ENCODE measurements around the gene UBP1. TPM values are rescaled to one million over a fixed set of nuclear protein-coding genes. Genes with fewer than 3 reads are reported as not detected.

UBP1 gene
- polyA plus RNA-seq, 4 donors = 82.5 to 116 (median 109) TPM

- no peak for DNase-seq (ENCODE audit: low read depth in 4 of 4, low spot score in 3 of 4)
Measured at GRCh38 chr3:33392703-33393125, 47.5 kb downstream of the UBP1 start.

GRCh38 chr3:33392144-33392543 lies 48.1 kb downstream of the UBP1 start:
- no peak for DNase-seq (ENCODE audit: low read depth in 4 of 4, low spot score in 3 of 4)

DNA sequence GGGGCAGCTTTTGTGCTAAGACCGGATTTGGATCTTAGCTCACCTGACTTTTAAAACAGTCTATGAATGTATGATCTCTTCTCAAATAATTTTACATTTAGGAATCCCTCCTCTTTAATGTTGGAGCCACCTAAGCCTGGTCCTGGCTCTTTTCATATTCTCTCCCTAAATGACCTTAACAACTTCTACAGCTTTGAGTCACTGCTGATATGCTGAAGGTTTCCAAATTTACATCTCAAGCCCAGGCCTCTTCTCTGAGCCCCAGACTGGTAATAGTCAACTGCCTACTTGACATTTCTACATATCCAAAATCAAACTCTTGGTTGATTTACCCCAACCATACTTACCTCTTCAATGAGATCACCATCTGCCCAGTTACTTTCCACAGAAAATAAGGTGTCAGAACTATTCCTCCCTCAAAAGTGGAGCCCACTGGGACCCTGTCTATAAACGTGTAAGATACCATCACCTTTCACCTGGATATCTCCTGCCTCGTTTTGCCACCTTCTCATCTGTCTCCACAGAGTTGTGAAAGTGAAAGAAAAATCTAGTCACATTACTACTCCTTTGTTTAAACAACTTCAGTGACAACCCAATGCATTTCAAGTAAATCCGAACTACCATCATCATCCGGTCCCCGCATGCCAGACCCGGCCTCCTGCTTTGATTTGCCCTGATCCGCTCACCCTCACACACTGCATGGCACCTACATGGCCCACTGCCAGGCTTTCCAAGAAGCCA lies 48.8 kb downstream of the UBP1 start:
- no peak for DNase-seq (ENCODE audit: low read depth in 4 of 4, low spot score in 3 of 4)

DNA sequence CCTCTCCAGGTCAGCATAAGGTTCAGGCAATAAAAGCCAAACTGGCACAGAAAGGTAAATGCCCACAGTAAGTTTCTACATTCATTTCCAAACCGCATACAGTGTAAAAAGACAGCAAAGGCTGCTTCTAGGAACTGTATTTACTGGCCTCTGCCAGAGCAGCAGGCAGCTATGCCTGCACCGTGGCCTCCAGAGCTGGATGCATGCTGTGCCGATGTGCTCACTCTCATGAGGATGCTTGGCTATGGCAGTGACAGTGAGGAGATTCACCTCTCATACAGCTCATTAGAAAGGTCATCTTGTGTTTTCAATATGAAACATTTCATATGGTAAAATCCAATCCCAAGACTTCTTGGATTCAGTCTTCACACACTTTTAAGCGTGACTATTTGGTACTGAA lies 50.3 kb downstream of the UBP1 start:
- no peak for DNase-seq (ENCODE audit: low read depth in 4 of 4, low spot score in 3 of 4)

GRCh38 chr3:33388374-33389100 lies 51.7 kb downstream of the UBP1 start:
- no peak for DNase-seq (ENCODE audit: low read depth in 4 of 4, low spot score in 3 of 4)

DNA sequence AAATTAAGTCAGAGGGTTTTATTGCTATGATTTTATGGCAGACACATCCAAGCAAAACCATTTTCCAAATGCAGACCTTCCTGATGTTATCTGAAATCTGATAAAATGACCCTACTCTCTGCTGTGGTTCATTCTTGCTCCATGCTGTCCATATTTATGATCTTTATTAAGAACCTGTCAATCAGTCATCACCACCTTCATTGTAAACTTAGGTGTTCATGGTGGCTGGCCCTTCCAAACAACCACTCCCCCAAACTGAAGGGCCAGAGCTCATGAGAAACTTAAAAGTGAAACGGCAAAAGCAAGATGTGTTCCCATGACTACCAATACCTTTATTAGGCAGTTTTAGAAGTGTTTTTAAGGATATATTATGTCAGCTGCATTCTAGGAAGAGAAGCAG lies 53.6 kb downstream of the UBP1 start:
- no peak for DNase-seq (ENCODE audit: low read depth in 4 of 4, low spot score in 3 of 4)

DNA sequence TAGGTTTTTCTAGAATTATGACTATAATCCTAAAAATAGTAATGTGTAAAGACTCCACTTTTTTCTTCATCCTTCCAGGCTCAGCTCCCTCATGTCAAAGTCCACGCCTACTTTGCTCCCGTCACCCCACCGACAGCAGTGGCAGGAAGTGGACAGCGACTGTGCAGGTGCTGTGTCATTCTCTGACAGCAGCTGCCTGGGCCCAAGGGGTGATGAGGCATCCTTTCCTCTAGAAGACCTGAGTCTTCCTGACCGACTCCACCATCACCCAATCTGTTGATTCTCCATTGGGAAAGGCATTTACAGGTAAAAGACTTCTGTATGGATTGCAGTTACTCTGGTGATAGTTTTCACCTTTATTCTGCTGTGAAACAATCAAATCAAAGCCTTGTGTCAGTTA lies 54.8 kb downstream of the UBP1 start:
- no peak for DNase-seq (ENCODE audit: low read depth in 4 of 4, low spot score in 3 of 4)

- DNase-seq (ENCODE audit: low read depth in 4 of 4, low spot score in 3 of 4) = no peak
Measured at GRCh38 chr3:33383951-33384350, 56.3 kb downstream of the UBP1 start.

DNA sequence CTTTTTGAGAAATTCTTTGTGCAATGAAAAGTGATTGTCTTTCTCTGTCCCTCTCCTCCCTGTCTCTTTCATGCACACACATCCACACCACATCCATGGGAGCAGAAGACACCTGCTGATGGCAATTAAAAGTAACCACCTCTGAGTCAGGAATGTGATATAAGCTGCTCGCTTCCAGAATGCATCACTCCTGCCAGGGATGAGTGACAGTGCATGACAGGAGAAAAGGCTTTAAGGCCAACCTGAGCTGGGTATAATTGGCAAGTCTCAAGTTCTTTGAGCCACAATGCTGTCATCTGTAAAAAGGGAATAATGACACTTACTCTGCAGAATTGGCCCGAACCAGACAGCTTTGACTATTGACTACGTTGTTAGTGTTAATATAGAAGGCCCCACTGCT lies 59.6 kb downstream of the UBP1 start:
- no peak for DNase-seq (ENCODE audit: low read depth in 4 of 4, low spot score in 3 of 4)

GRCh38 chr3:33377931-33378330 lies 62.3 kb downstream of the UBP1 start:
- no peak for DNase-seq (ENCODE audit: low read depth in 4 of 4, low spot score in 3 of 4)

DNA sequence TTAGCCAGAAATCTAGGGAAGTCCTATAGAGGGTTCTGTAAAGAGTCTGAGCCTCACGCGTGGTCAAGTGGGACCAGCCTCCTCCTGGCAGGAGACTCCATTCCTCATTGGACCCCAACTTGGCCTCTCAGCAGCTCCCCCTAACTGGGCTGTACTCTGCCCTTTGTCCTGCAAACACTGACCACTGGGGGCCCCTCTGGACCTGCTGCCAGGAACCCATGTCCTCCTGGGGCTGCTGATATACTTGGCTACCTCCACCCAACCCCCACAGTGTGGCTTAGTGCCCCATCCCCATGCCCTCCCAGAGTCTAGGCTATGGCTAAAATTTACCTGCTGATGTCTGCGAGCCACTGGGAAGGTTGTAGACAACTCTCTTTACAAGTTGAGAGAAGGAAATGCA lies 62.7 kb downstream of the UBP1 start:
- DNase-seq (ENCODE audit: low read depth in 4 of 4, low spot score in 3 of 4) = no peak

DNA sequence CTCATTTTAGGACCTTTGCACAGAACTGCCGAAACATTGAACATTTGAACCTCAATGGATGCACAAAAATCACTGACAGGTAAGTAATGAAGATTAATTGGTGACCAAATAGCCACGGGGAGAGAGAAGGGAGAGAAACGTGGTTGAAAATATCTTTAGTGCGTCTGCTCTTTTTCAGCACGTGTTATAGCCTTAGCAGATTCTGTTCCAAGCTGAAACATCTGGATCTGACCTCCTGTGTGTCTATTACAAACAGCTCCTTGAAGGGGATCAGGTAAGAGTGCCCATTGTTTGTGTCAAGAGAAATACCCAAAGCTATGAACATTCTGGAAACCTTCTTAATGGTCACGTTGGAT lies 67.1 kb downstream of the UBP1 start:
- DNase-seq (ENCODE audit: low read depth in 4 of 4, low spot score in 3 of 4) = peak in 1 of 4 donors; percentile 4

- peak in 3 of 4 donors; percentile 22 to 41 (median 36) for DNase-seq (ENCODE audit: low read depth in 4 of 4, low spot score in 3 of 4)
Measured at GRCh38 chr3:33372218-33373081, 67.8 kb downstream of the UBP1 start.

DNA sequence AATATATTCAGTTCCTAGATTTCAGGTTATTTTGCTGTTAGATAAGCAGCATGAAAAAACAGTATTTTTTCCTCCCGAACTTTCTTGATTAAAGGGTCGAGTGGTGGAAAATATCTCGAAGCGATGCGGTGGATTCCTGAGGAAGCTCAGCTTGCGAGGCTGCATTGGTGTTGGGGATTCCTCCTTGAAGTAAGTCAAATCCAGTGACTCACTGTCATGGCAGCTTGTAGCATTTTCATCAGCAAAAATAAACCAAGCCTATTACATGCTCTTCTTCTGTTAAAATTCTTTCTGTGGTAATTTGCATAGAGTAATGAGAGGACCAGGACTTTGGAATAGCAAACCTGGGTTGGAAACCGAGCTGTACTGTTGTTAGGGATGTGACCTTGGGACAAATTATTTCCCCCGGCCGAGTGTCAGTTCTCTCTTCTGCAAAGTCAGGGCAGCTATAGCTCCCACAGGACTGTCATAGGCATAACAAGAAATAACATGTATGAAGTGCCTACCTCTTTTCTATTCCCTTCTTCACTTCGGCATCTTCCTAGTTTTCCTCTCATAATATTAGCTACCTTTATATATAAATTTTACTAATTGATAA lies 75.6 kb downstream of the UBP1 start:
- DNase-seq (ENCODE audit: low read depth in 4 of 4, low spot score in 3 of 4) = no peak

DNA sequence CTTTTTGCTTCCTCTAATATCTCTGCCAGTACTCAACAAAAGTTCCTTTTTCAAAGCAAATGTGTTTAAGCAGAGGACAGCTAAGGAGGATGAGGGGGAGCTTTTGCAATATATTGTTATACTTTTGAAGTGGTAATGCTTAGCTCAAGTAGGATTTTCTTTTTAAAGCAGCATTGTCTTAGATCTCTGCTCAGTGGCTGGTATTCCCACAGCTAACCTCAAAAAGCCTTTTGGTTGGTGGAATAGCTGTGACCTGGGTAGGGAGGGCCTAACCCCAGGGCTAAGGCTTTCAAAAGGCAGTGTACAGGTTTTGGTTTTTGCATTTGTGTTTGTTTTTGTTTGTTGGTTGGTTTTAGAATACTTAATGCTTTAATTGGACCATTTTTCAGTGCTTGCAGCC lies 76.1 kb downstream of the UBP1 start:
- DNase-seq (ENCODE audit: low read depth in 4 of 4, low spot score in 3 of 4) = no peak

DNA sequence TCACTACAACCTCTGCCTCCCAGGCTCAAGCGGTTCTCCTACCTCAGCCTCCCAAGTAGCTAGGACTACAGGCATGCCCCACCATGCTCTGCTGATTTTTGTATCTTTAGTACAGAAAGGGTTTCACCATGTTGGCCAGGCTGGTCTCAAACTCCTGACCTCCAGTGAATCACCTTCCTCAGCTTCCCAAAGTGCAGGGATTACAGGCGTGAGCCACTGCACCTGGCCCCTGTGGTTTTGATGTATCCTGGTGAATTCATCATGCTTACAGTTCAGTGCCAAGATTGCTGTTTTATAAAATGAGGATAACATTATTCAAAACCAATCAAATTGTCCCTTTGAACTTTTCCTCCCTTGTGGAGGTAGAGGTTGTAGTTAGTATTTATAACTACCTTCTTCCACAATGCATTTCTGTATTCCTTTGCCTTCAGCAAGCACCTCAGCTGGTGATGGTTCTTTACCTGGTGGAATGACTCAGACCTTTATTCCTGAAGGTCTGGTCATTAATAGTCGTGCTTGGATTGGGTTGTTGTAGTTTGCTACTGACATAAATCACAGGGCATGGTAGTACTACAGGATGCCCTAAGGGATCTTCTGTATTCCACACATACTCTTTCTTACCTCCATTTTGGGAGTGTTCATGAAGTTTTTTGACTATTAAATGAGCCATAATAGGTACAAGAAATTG lies 76.9 kb downstream of the UBP1 start:
- DNase-seq (ENCODE audit: low read depth in 4 of 4, low spot score in 3 of 4) = no peak

- DNase-seq (ENCODE audit: low read depth in 4 of 4, low spot score in 3 of 4) = no peak
Measured at GRCh38 chr3:33360136-33360825, 79.9 kb downstream of the UBP1 start.

DNA sequence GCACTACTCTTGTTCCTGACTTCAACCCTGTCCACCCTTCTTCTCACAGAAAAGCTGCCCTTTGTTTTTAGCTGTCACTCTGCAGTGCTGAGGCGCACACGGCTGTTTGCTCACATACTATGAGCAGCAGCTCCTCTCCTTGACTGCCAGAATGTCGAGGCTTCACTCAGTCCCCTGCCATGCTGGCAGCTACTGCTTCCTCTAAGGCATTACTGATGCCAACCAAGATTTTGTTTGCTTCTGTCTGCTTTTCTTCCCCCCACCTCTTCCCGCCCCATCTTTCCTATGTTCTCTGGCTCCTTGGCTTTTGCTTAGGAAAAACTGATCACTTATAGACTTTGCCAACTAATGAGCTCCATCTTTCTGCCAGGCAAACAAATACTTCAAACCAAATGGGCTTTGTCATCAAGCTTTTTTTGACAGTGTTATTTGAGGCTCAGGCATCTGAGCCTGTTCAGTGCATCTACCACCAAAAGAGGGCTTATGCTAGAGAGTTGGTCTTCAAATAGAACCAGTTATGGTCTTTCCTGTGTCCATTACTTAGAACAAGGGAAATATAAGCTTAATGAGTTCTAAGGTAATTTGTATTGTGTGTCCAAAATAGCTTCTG lies 81.9 kb downstream of the UBP1 start:
- DNase-seq (ENCODE audit: low read depth in 4 of 4, low spot score in 3 of 4) = no peak

DNA sequence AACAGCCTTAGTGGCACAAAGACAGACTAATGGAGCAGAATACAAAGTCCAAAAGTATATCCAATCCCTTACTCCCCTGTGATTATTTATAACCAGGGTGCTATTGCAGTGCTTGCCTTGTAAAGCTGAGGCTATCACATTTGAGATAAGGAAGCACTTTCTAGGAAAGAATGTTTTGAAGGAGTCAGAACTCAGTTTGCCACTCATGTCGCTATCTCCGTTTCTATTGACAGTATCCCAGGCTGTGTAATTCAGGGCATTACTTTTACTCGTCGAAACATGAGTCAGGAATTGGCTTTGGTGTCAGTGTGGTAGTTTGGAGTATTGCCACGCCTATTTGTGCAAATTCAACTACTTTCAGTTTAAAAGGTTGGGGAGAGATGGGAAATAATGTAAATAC lies 84.6 kb downstream of the UBP1 start:
- no peak for DNase-seq (ENCODE audit: low read depth in 4 of 4, low spot score in 3 of 4)

Data from right renal pelvis (tissue), 4 donors.